ENCODE data around the gene PHLDB1. TPM values are rescaled to one million over a fixed set of nuclear protein-coding genes. Genes with fewer than 3 reads are reported as not detected.

Gene PHLDB1
- total RNA-seq, 1 donor from 2014 or later, result 71.8 TPM

DNA sequence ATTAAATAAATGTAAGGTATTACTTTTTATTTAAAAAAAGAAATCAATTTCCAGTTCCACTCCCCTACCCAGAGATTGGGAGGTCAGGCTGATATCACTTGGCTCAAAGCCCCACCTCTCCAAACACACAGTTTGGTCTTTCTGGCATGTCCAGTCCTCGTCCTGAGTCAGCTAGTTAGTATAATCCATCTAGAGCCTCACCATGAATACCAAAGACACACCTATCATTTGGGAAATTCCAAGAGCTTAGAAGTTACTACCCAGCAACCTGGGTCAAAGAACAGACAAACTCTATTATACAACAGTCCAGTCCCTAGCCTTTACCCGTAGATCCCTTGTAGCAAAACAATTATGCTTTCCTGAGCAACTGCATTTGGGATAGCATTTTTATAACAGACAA, 62.6 kb downstream of the PHLDB1 start:
- Histone ChIP-seq H3K4me1 (no peaks in the 10 kb centered on the region), H3K36me3 (no peaks in the 10 kb centered on the region), H3K9me3 (no peaks in the 10 kb centered on the region), H3K4me3 (no peak overlapping the region), H3K27ac (no peak overlapping the region), H3K27me3 (ENCODE audit: low read depth) (no peaks in the 10 kb centered on the region)
- DNase-seq, result no peak
- peak in 1 of 2 donors; percentile 48 for ATAC-seq
- intact Hi-C loops (cut with DNase I), result no loop called here
- TF ChIP-seq, protein P1, sequence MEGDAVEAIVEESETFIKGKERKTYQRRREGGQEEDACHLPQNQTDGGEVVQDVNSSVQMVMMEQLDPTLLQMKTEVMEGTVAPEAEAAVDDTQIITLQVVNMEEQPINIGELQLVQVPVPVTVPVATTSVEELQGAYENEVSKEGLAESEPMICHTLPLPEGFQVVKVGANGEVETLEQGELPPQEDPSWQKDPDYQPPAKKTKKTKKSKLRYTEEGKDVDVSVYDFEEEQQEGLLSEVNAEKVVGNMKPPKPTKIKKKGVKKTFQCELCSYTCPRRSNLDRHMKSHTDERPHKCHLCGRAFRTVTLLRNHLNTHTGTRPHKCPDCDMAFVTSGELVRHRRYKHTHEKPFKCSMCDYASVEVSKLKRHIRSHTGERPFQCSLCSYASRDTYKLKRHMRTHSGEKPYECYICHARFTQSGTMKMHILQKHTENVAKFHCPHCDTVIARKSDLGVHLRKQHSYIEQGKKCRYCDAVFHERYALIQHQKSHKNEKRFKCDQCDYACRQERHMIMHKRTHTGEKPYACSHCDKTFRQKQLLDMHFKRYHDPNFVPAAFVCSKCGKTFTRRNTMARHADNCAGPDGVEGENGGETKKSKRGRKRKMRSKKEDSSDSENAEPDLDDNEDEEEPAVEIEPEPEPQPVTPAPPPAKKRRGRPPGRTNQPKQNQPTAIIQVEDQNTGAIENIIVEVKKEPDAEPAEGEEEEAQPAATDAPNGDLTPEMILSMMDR (IDR thresholded peaks at IDR 0.05), result no peak

DNA sequence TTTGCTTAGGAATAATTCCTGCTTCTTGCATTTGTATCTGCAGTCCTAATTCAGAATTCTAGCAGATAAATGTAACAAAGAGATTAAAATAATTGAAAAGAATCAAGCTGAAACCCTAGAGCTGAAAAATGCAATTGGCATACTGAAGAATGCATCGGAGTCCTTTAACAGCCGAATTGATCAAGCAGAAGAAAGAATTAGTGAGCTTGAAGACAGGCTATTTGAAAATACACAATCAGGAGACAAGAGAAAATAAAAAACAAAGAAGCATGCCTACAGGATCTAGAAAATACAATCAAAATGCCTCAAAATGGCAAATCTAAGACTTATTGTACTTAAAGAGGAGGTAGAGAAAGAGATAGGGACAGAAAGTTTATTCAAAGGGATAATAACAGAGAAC, 63.8 kb downstream of the PHLDB1 start:
- no peak for ATAC-seq
- Histone ChIP-seq H3K4me1 (no peaks in the 10 kb centered on the region), H3K27ac (no peak overlapping the region), H3K27me3 (ENCODE audit: low read depth) (no peaks in the 10 kb centered on the region), H3K36me3 (no peaks in the 10 kb centered on the region), H3K9me3 (no peaks in the 10 kb centered on the region), H3K4me3 (no peak overlapping the region)
- TF ChIP-seq, protein P1 (IDR thresholded peaks at IDR 0.05), result no peak
- no peak for DNase-seq
- intact Hi-C loops (cut with DNase I), result no loop called here

DNA sequence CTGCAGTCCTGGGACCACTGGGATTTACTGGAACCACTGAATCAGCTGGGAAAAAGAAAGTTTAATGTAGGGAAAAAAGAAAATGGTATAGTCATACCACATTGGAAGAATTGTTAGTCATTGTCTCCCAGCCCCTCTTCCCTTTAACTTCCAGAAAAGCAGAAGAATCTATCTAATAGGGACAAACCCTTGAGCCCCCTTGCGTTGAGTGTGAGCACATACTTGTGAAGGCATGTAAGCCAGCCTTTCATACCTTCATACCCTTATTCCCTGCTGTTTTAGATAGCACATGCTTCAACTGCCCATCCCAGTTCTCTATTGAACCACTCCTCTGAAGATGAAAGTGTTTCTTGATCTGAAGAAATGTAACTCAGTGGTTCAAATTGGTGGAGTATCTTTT, 65.4 kb downstream of the PHLDB1 start:
- Histone ChIP-seq H3K27ac (no peak overlapping the region), H3K4me3 (no peak overlapping the region), H3K4me1 (no peaks in the 10 kb centered on the region), H3K27me3 (ENCODE audit: low read depth) (no peaks in the 10 kb centered on the region), H3K36me3 (no peaks in the 10 kb centered on the region), H3K9me3 (no peaks in the 10 kb centered on the region)
- DNase-seq, result no peak
- intact Hi-C loops (cut with DNase I), result no loop called here
- TF ChIP-seq, protein P1 (IDR thresholded peaks at IDR 0.05), result no peak
- no peak for ATAC-seq

DNA sequence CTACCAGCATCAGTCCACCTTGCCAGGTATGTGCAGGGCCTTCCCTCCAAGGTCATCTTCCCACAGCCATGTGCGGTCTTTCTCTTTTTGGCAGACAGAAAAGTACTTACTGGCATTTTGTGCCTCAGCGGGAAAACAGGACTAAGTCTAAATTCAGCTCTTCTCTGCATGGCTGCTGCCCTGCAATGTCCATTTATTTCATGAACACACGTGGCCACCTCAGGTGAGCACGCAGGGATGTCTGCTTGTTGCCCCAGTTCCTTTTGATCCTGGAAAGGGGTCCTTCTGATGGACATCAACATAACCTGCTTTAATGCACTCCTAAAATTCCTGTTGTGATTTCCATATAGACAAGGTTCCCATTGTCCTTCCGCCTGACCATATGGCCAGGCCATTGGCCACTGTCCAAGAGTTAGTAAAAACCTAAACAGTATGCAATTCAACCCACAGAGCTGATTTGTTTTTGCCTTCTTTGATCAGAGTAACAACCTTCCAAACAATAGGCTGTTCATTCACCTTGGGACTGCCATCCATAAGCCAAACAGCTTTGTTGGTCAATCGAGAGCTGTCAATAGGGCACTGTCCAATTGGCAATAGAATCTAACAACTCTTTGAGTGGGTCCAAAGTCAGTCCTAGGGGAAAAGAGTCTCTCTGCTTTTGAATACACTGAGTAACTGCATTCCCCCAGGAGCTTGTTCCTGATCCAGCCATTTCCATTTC, 66.1 kb downstream of the PHLDB1 start:
- ATAC-seq, result no peak

DNA sequence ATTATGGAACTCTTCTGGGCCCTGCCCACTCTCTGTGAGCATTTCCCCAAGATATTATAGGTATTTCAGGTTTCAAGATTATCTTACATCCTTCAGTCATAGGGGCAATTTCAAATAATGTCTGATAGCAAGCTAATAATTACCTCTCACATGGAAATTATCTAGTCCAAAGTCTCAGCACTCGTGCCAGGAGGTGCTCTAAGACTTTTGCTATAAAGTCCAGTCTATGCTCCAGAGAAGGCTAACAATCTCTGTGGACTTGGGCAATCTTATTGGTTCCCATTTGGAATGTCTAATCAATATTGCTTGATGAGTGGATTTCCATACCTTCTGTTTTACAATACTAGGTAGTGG, 66.6 kb downstream of the PHLDB1 start:
- intact Hi-C loops (cut with DNase I), result no loop called here
- H3K9me3 ChIP-seq, result no peaks in the 10 kb centered on the region
- H3K4me1 ChIP-seq, result no peaks in the 10 kb centered on the region
- ATAC-seq, result no peak
- TF ChIP-seq, protein P1 (IDR thresholded peaks at IDR 0.05), result no peak
- no peaks in the 10 kb centered on the region for H3K27me3 ChIP-seq (ENCODE audit: low read depth)
- H3K36me3 ChIP-seq, result no peaks in the 10 kb centered on the region
- H3K4me3 ChIP-seq, result no peak overlapping the region
- no peak for DNase-seq
- H3K27ac ChIP-seq, result no peak overlapping the region

More for the DNA sequence above, 66.1 kb downstream of the PHLDB1 start:
- intact Hi-C loops (cut with DNase I), result no loop called here
- no peak overlapping the region for H3K27ac ChIP-seq
- H3K4me1 ChIP-seq, result no peaks in the 10 kb centered on the region
- no peaks in the 10 kb centered on the region for H3K9me3 ChIP-seq
- TF ChIP-seq, protein P1 (IDR thresholded peaks at IDR 0.05), result no peak
- no peak for DNase-seq
- H3K4me3 ChIP-seq, result no peak overlapping the region
- H3K36me3 ChIP-seq, result no peaks in the 10 kb centered on the region
- no peaks in the 10 kb centered on the region for H3K27me3 ChIP-seq (ENCODE audit: low read depth)

All from lower lobe of right lung (tissue), 2 donors.